ENCODE data around the gene BRF1. TPM values are rescaled to one million over a fixed set of nuclear protein-coding genes. Genes with fewer than 3 reads are reported as not detected.

Gene BRF1
- total RNA-seq, 1 donor from 2014 or later = 51.1 TPM

DNA sequence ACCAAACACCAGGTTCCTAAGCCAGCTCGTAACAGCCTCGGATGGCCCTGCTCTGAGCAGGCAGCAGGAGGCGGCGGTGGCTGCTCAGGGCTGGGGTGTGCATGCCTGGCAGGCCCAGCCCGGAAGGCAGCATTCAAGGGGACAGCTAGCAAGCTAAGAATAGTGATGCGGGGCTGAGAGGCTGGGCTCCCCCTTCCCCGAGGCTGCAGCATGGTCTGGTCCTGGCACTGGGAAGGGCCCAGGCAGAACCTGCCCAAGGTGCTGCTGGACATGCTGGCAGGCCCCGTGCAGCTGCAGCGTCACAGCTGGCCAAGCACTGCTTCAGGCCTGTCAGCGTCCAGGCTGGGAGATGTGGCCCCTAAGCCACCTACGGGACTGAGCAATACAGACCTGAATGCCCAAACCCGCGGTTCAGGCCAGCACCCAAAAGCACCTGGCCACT, 93.3 kb downstream of the BRF1 start:
- Mint-ChIP-seq H3K27me3 (ENCODE audit: low read depth) (peaks cover 3% of the 10 kb centered on the region), H3K9me3 (no peaks in the 10 kb centered on the region), H3K4me1 (no peaks in the 10 kb centered on the region), H3K4me3 (no peak overlapping the region), H3K27ac (ENCODE audit: unreplicated experiment) (no peak overlapping the region), H3K36me3 (ENCODE audit: low read depth) (no peaks in the 10 kb centered on the region)
- TF ChIP-seq, protein P1, sequence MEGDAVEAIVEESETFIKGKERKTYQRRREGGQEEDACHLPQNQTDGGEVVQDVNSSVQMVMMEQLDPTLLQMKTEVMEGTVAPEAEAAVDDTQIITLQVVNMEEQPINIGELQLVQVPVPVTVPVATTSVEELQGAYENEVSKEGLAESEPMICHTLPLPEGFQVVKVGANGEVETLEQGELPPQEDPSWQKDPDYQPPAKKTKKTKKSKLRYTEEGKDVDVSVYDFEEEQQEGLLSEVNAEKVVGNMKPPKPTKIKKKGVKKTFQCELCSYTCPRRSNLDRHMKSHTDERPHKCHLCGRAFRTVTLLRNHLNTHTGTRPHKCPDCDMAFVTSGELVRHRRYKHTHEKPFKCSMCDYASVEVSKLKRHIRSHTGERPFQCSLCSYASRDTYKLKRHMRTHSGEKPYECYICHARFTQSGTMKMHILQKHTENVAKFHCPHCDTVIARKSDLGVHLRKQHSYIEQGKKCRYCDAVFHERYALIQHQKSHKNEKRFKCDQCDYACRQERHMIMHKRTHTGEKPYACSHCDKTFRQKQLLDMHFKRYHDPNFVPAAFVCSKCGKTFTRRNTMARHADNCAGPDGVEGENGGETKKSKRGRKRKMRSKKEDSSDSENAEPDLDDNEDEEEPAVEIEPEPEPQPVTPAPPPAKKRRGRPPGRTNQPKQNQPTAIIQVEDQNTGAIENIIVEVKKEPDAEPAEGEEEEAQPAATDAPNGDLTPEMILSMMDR (conservative IDR thresholded peaks at IDR 0.05) = no peak
- DNase-seq (ENCODE audit: low read depth, low spot score) = no peak

DNA sequence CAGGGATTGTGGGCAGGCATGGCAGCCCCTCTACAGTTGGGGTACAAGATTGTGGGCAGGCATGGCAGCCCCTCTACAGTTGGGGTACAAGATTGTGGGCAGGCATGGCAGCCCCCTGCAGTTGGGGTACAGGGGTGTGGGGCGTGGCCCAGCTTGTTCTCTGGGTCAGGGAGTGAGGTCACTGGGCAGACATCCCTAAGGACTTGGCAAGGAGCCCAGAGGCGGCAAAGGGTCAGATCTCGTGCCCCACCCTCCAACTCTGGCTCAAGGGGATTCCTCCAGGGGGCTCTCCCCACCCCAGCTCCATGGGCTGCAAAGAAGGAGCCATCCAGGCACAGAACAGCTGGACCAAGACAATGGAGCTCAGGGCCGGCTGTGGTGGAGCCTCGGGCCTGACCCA, 93.9 kb downstream of the BRF1 start:
- H3K4me3 Mint-ChIP-seq = no peak overlapping the region
- H3K4me1 Mint-ChIP-seq = peaks cover under 1% of the 10 kb centered on the region
- no peak overlapping the region for H3K27ac Mint-ChIP-seq (ENCODE audit: unreplicated experiment)
- H3K9me3 Mint-ChIP-seq = no peaks in the 10 kb centered on the region
- no peak for DNase-seq (ENCODE audit: low read depth, low spot score)
- H3K36me3 Mint-ChIP-seq (ENCODE audit: low read depth) = no peaks in the 10 kb centered on the region
- TF ChIP-seq, protein P1 (conservative IDR thresholded peaks at IDR 0.05) = no peak
- peaks cover 3% of the 10 kb centered on the region for H3K27me3 Mint-ChIP-seq (ENCODE audit: low read depth)

DNA sequence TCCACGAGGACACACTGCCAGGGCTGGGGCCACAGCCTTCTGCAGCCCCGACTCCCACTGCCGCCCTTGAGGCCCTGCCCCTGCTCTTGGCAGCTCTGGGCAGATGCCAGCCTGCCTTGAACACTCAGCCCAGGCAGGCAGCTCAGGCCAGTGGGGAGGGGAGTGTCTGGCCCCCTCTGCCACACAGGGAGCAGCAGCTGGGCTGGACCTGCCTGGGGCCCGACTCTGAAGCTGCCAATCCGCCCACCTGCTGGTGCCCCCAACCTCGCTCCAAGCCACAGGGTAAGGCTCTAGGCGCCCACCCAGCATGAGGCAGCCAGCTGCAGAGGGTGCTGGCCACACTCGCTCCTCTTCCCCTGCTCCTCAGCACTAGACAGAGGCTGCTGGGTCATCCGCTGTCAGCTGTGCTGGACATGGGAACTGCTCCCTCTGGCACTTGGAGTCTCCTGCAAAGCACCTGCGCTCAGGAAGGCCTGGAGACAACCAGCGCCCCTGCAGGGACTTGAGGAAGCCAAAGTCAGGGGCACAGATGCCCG, 95.1 kb downstream of the BRF1 start:
- Mint-ChIP-seq H3K36me3 (ENCODE audit: low read depth) (no peaks in the 10 kb centered on the region), H3K27ac (ENCODE audit: unreplicated experiment) (no peak overlapping the region), H3K4me3 (no peak overlapping the region), H3K4me1 (peaks cover 4% of the 10 kb centered on the region), H3K27me3 (ENCODE audit: low read depth) (peaks cover 5% of the 10 kb centered on the region), H3K9me3 (no peaks in the 10 kb centered on the region)
- TF ChIP-seq, protein P1 (conservative IDR thresholded peaks at IDR 0.05) = no peak
- DNase-seq (ENCODE audit: low read depth, low spot score) = no peak

DNA sequence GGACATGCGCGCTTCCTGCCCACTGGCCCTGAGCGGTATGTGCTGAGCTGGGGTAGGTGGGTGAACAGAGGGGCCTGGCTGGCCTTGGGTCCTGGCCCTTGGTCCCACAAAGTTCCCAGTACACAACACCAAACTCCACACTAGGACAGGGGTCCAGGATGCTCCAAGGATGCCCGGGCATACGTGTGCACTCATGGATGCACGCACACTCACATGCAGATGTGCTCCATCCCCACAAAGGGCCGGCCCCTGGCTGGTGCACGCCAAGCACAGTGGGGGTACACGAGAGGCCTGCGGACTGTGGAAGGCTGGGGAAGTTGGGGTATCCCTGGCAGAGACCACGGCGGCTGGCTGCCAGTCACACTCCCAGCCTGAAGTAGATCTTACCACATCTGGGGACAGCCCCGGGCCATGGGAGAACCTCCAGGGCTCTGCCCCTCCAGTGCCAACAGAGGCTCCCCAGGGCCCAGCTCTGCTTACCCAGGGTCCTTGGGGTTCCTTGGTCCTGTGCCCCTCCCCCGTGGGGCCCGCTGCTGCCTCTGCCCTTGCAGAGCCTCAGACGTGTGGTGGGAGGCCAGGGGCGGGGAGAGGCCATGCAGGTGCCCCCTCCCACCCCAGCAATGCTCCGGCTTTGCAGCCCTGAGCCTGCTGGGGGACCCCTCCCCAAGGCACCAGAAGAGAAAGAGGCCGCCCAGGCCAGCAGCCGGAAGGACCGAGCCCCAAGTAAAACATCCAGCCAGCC, 95.7 kb downstream of the BRF1 start:
- Mint-ChIP-seq H3K36me3 (ENCODE audit: low read depth) (no peaks in the 10 kb centered on the region), H3K4me1 (peaks cover 4% of the 10 kb centered on the region), H3K4me3 (no peak overlapping the region), H3K27ac (ENCODE audit: unreplicated experiment) (no peak overlapping the region), H3K9me3 (no peaks in the 10 kb centered on the region), H3K27me3 (ENCODE audit: low read depth) (peaks cover 11% of the 10 kb centered on the region)
- no peak for DNase-seq (ENCODE audit: low read depth, low spot score)
- TF ChIP-seq, protein P1 (conservative IDR thresholded peaks at IDR 0.05) = no peak

DNA sequence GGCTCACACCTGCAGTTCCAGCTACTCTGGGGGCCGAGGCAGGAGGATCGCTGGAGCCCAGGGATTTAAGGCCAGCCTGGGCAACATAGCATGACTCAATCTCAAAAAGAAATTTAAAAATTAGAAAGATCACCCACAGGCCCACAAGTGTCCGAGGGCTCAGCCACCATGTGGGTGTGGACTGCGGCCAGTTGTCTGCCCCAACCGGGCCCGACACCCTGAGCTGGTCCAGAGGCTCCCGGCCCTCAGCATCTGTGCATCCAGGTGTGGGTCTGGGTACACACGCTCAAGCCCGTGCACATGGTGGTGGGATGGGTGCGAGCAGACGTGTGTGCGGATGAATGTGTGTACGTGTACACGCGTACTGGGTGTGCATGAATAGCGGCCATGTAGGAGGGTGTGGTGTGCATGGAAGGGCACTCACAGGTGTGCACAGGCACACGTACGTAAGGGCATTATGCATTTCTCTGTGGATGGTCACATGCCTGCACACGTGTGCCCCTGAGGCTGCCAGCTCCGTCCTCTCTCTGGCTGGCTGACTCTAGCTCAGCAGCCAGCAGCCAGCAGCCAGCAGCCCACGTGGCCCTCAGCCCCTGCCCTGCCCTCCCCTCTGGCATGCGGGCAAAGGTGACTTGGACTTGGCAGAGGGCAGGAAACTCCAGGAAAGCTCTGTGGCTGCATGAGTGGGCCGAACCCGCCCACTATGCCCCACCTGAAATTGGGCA, 96.4 kb downstream of the BRF1 start:
- DNase-seq (ENCODE audit: low read depth, low spot score) = no peak
- Mint-ChIP-seq H3K27me3 (ENCODE audit: low read depth) (peaks cover 15% of the 10 kb centered on the region), H3K9me3 (no peaks in the 10 kb centered on the region), H3K4me1 (peaks cover 4% of the 10 kb centered on the region), H3K4me3 (peak overlapping the region; percentile 34), H3K27ac (ENCODE audit: unreplicated experiment) (no peak overlapping the region), H3K36me3 (ENCODE audit: low read depth) (no peaks in the 10 kb centered on the region)
- TF ChIP-seq, protein P1 (conservative IDR thresholded peaks at IDR 0.05) = no peak
